ENCODE results near the gene ADAMTSL2. TPM values are rescaled to one million over a fixed set of nuclear protein-coding genes. Genes with fewer than 3 reads are reported as not detected.

ADAMTSL2 gene
- polyA plus RNA-seq, 1 of the 3 experiments (the other 2 are of a cell fraction): 0.21 TPM

Other genes starting within 250 kb of the ADAMTSL2 start
- gene SURF6, start 198.5 kb upstream of the ADAMTSL2 start, polyA plus RNA-seq (2012; rRNA removed): 42.1 and 44.5 TPM in 2 replicates
- gene MED22, start 186.6 kb upstream of the ADAMTSL2 start, polyA plus RNA-seq (2012; rRNA removed): 23.0 and 27.9 TPM in 2 replicates
- 3,936 and 4,121 TPM in 2 replicates for gene RPL7A, start 186.5 kb upstream of the ADAMTSL2 start, polyA plus RNA-seq (2012; rRNA removed)
- 97.9 and 103 TPM in 2 replicates for gene SURF1, start 178.2 kb upstream of the ADAMTSL2 start, polyA plus RNA-seq (2012; rRNA removed)
- gene SURF2, start 178.2 kb upstream of the ADAMTSL2 start, polyA plus RNA-seq (2012; rRNA removed): 35.7 and 46.8 TPM in 2 replicates
- gene SURF4, start 158.6 kb upstream of the ADAMTSL2 start, polyA plus RNA-seq (2012; rRNA removed): 156 and 165 TPM in 2 replicates
- 2.3 and 2.5 TPM in 2 replicates for gene STKLD1, start 158.3 kb upstream of the ADAMTSL2 start, polyA plus RNA-seq (2012; rRNA removed)
- gene REXO4, start 116.7 kb upstream of the ADAMTSL2 start, polyA plus RNA-seq (2012; rRNA removed): 34.2 and 37.3 TPM in 2 replicates
- gene ADAMTS13, start 112.3 kb upstream of the ADAMTSL2 start, polyA plus RNA-seq (2012; rRNA removed): 10.6 and 12.3 TPM in 2 replicates
- gene CACFD1, start 74.7 kb upstream of the ADAMTSL2 start, polyA plus RNA-seq (2012; rRNA removed): 15.2 and 16.8 TPM in 2 replicates
- gene SLC2A6, start 55.6 kb upstream of the ADAMTSL2 start, polyA plus RNA-seq (2012; rRNA removed): 5.2 and 7.7 TPM in 2 replicates
- gene MYMK, start 9.7 kb upstream of the ADAMTSL2 start, polyA plus RNA-seq (2012; rRNA removed): not detected in 2 replicates
- gene FAM163B, start 74.7 kb downstream of the ADAMTSL2 start, polyA plus RNA-seq (2012; rRNA removed): 0.05 and 0.15 TPM in 2 replicates
- gene DBH, start 101.7 kb downstream of the ADAMTSL2 start, polyA plus RNA-seq (2012; rRNA removed): 0.92 and 1.2 TPM in 2 replicates
- 2.9 and 5.9 TPM in 2 replicates for gene SARDH, start 203.6 kb downstream of the ADAMTSL2 start, polyA plus RNA-seq (2012; rRNA removed)

Measured in SK-N-SH (cell line).